ENCODE results near the gene SALL2.
A peak's percentile ranks its signal among the peaks of the same experiment; 100 is the strongest.

The SALL2 gene

GRCh38 chr14:21476925-21477681 lies 49.0 kb downstream of the SALL2 start, which contains the start of the genes RAB2B and TOX4:
Gene RAB2B, minus strand, starts transcription at chr14:21476959. Its CDS starts 87 bp downstream, at chr14:21476872.
Gene TOX4, plus strand, starts transcription at chr14:21477195. Its CDS starts 84 bp downstream, at chr14:21477279.
- DNase-seq (ENCODE audit: low read depth), result peak; percentile 92

DNA sequence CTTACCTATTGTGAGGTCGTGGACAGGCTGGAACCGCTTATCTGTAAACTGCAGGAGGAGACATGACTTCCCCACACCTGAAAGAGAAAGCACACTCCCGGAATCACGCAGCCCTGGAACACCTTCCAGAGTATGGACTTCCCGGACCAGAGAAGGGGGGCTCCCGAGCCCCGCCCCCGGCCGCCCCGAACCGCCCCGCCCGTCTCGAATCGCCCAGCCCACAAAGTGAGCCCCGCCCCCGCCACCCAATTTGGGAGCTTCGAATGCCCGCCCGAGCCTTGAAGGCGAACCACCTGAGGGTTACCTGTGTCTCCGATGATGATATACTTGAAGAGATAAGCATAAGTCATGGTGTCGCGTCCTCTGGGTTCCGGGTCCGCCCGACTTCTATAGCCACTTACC lies 49.6 kb downstream of the SALL2 start:
- peak; percentile 24 for DNase-seq (ENCODE audit: low read depth)

DNA sequence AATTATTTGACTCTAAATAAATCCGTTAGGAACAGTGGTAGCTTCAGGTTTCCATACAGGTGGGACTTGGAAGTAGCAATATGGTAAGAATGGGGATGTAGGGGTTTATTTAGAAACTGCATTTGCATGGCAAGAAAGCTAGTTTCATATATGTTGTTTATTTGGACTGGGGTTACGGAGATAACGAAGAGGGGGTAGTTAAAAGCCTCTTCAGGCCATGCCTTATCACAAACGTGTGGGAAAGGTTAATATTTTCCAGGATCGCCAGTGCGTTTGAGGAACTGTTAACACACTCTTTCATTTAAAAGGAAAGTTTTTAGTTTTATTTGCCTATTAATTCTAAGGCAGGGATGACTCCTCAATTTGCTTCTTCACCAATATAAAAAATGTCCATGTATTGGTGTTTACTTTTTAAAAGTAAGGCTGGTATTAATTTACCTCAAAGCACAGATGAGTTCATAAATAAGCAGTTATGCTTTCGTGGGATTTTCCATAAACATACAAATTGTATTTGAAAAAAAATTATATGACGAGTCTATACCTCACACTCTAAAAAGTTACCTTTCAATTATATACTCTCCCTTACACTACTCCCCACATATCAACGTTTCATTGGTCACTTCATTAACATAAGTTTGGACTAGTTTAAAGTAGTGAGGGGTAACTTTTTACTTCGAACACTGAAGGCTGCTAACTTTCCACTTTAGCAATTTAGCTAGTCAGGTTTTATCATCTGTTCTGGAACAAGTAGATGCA lies 50.2 kb downstream of the SALL2 start:
- no peak for DNase-seq (ENCODE audit: low read depth)
